ENCODE data around the gene GCNT1. TPM values are rescaled to one million over a fixed set of nuclear protein-coding genes. Genes with fewer than 3 reads are reported as not detected.

GCNT1 gene
- total and polyA plus RNA-seq, 2 of the 13 experiments (the other 11 are each of a cell fraction or from before 2014, with no cell fraction given): 0.55 to 1.7 TPM

- TF ChIP-seq, protein P1, sequence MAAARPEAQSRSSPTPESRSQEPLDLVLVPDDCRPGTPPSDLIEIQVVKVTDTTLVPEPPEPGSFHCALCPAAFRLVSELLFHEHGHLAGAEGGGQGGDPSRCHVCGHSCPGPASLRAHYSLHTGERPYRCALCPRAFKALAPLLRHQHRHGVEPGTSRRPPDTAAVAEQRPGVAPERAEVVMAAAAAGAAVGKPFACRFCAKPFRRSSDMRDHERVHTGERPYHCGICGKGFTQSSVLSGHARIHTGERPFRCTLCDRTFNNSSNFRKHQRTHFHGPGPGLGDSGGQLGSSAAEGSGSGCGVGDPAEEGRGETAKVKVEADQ (CRISPR knock-in tag; IDR thresholded peaks at IDR 0.05; ENCODE audit: borderline replicate concordance): no peak
- no peak for TF ChIP-seq RAD21 (CRISPR knock-in tag; IDR thresholded peaks at IDR 0.05)
- TF ChIP-seq, protein P2, sequence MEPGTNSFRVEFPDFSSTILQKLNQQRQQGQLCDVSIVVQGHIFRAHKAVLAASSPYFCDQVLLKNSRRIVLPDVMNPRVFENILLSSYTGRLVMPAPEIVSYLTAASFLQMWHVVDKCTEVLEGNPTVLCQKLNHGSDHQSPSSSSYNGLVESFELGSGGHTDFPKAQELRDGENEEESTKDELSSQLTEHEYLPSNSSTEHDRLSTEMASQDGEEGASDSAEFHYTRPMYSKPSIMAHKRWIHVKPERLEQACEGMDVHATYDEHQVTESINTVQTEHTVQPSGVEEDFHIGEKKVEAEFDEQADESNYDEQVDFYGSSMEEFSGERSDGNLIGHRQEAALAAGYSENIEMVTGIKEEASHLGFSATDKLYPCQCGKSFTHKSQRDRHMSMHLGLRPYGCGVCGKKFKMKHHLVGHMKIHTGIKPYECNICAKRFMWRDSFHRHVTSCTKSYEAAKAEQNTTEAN (CRISPR knock-in tag; conservative IDR thresholded peaks at IDR 0.05): 0 out of 2 replicates have a peak, but pooled peaks have one; percentile 42
- no peak for TF ChIP-seq ZNF530 (CRISPR knock-in tag; IDR thresholded peaks at IDR 0.05; ENCODE audit: low read depth)
- TF ChIP-seq LBX2 (CRISPR knock-in tag; IDR thresholded peaks at IDR 0.05; ENCODE audit: borderline replicate concordance): no peak
- TF ChIP-seq AHR (CRISPR knock-in tag; IDR thresholded peaks at IDR 0.05): no peak; the same call in 1 of the 2 replicates
- no peak for TF ChIP-seq MIER2 (CRISPR knock-in tag; IDR thresholded peaks at IDR 0.05)
- no peak for TF ChIP-seq NFIB (CRISPR knock-in tag; IDR thresholded peaks at IDR 0.05; ENCODE audit: borderline replicate concordance)
- no peak for TF ChIP-seq MXD3 (CRISPR knock-in tag; IDR thresholded peaks at IDR 0.05)
- TF ChIP-seq SPEN (CRISPR knock-in tag; IDR thresholded peaks at IDR 0.05; ENCODE audit: low read depth): no peak
- TF ChIP-seq, protein P3, sequence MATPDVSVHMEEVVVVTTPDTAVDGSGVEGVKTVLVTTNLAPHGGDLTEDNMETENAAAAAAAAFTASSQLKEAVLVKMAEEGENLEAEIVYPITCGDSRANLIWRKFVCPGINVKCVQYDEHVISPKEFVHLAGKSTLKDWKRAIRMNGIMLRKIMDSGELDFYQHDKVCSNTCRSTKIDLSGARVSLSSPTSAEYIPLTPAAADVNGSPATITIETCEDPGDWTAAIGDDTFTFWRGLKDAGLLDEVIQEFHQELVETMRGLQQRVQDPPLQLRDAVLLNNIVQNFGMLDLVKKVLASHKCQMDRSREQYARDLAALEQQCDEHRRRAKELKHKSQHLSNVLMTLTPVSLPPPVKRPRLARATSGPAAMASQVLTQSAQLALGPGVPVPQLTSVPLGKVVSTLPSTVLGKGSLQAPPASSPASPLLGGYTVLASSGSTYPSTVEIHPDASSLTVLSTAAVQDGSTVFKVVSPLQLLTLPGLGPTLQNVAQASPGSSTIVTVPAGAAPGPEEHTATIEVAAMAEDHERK (CRISPR knock-in tag; IDR thresholded peaks at IDR 0.05; ENCODE audit: low read depth): no peak
- TF ChIP-seq THRA (CRISPR knock-in tag; IDR thresholded peaks at IDR 0.05; ENCODE audit: borderline replicate concordance): peak; percentile 78
- peak; percentile 80 for TF ChIP-seq MED1 (CRISPR knock-in tag; IDR thresholded peaks at IDR 0.05)
- peak; percentile 77 for TF ChIP-seq SOX13 (IDR thresholded peaks at IDR 0.05)
- TF ChIP-seq SOX13 (CRISPR knock-in tag; conservative IDR thresholded peaks at IDR 0.05 in 1 of 2, IDR thresholded peaks at IDR 0.05 in 1 of 2): peak in 1 of 2 experiments; percentile 96; a peak in 2 of 4 replicates
- TF ChIP-seq, protein P4, sequence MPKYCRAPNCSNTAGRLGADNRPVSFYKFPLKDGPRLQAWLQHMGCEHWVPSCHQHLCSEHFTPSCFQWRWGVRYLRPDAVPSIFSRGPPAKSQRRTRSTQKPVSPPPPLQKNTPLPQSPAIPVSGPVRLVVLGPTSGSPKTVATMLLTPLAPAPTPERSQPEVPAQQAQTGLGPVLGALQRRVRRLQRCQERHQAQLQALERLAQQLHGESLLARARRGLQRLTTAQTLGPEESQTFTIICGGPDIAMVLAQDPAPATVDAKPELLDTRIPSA (CRISPR knock-in tag; IDR thresholded peaks at IDR 0.05; ENCODE audit: borderline replicate concordance): no peak
- no peak for TF ChIP-seq ZNF138 (CRISPR knock-in tag; IDR thresholded peaks at IDR 0.05; ENCODE audit: low read depth)
Measured at GRCh38 chr9:76423216-76424177, 35.5 kb upstream of the GCNT1 start (continued).
